K562 (cell line): Measurements from ENCODE around the gene PPIA. TPM values are rescaled to one million over a fixed set of nuclear protein-coding genes. Genes with fewer than 3 reads are reported as not detected.

Experiments used
- BCL6 ChIP-seq: fragments of 250-450 bp; sonication (Bioruptor Pico); IDR thresholded peaks from 2 replicates; pipeline ENCODE4 v1.4.0; 2020
- KDM5B ChIP-seq: fragments of 200-600 bp; sonication (generic); IDR thresholded peaks from 2 replicates; pipeline ENCODE4 v1.6.1; 2012; ENCODE audit warnings: low read depth, mild to moderate bottlenecking, moderate library complexity, low read length, control low read depth, inconsistent platforms; ENCODE audit not compliant: insufficient replicate concordance
- NFATC3 ChIP-seq: fragments of 450-650 bp; IDR thresholded peaks from 2 replicates; pipeline ENCODE4 v1.6.1; 2017; ENCODE audit warnings: mild to moderate bottlenecking
- NR2C2 ChIP-seq, 2 experiments: fragments of 200-800 bp in 1 of 2; sonication (Bioruptor generic) in 1 of 2; sonication (generic) in 1 of 2; formaldehyde crosslinking in 1 of 2; IDR thresholded peaks; 2 replicates each; pipeline versions ENCODE4 v1.6.1 to v1.8.0; 2016 to 2022; ENCODE audit warnings: mild to moderate bottlenecking in 1 of 2, missing compliant biosample characterization in 1 of 2, missing genetic modification characterization in 1 of 2, missing genetic modification reagents in 1 of 2
- SUPT5H ChIP-seq: fragments of 450-650 bp; IDR thresholded peaks from 2 replicates; pipeline ENCODE4 v1.6.1; 2016
- TBP ChIP-seq: optimal IDR thresholded peaks from 2 replicates; pipeline ENCODE3; 2011; ENCODE audit warnings: low read depth, low read length, improper control_type of control experiment
- TCF7L2 ChIP-seq: fragments of 150-350 bp; IDR thresholded peaks from 2 replicates; pipeline ENCODE4 v1.6.1; 2016; ENCODE audit warnings: low read depth, mild to moderate bottlenecking, low read length, moderate library complexity
- ZC3H11A ChIP-seq: IDR thresholded peaks from 2 replicates; pipeline ENCODE4 v1.6.1; 2012; ENCODE audit warnings: low read depth, low read length, improper control_type of control experiment
- ZNF584 ChIP-seq: fragments of 200-800 bp; sonication (Bioruptor generic); IDR thresholded peaks from 2 replicates; pipeline ENCODE4 v1.6.1; 2016; ENCODE audit warnings: low read depth, mild to moderate bottlenecking, missing genetic modification characterization, missing compliant biosample characterization
- polyA plus RNA-seq, 8 experiments: library from polyadenylated mRNA; depleted of rRNA in 4 of 8; stranded (reverse) in 5 of 8; unstranded in 3 of 8; fragments of >200 nt; fragmentation: Nextera tagmentation in 2 of 8; fragmentation: Illumina TruSeq in 1 of 8; extraction: Ambion mirVana in 2 of 8; extraction: Trizol in 1 of 8; gene quantifications; 2 replicates each; pipeline versions ENCODE4 v1.2.1 to v1.2.3, GENCODE V29; 2011 to 2014; ENCODE audit warnings: inconsistent platforms in 1 of 8, missing spikeins in 1 of 8
- total RNA-seq, 7 experiments: library from RNA; depleted of rRNA in 6 of 7; stranded (reverse); fragments of >200 nt in 6 of 7; fragmentation: Illumina TruSeq in 2 of 7; extraction: Trizol in 2 of 7; gene quantifications; 2 replicates each; pipeline versions ENCODE4 v1.2.1 to v1.2.3, GENCODE V29; 2011 to 2021; ENCODE audit warnings: low replicate concordance in 1 of 7
- TF ChIP-seq, protein P1 (sequence below), 2 experiments: fragments of 450-650 bp; IDR thresholded peaks; 2 replicates each; pipeline ENCODE4 v1.6.1; 2018; ENCODE audit warnings: mild to moderate bottlenecking in 2 of 2, low read depth in 1 of 2; ENCODE audit not compliant: partially characterized antibody in 2 of 2
- TF ChIP-seq, protein P2 (sequence below): fragments of 150-350 bp; conservative IDR thresholded peaks from 2 replicates; pipeline ENCODE4 v1.6.1; 2014; ENCODE audit warnings: low read length
- TF ChIP-seq, protein P3 (sequence below): fragments of 450-650 bp; IDR thresholded peaks from one replicate; pipeline ENCODE4 v1.6.1; 2018; ENCODE audit warnings: mild to moderate bottlenecking, moderate library complexity; ENCODE audit not compliant: partially characterized antibody
- TF ChIP-seq, protein P4 (sequence below): fragments of 450-650 bp; formaldehyde crosslinking; IDR thresholded peaks from 2 replicates; pipeline ENCODE4 v1.4.0; 2022; ENCODE audit warnings: mild to moderate bottlenecking, moderate library complexity
- TF ChIP-seq, protein P5 (sequence below): fragments of 200-800 bp; sonication (Bioruptor generic); IDR thresholded peaks from 2 replicates; pipeline ENCODE4 v1.6.1; 2017; ENCODE audit warnings: missing genetic modification characterization, missing compliant biosample characterization

The PPIA gene
- total and polyA plus RNA-seq, 9 of the 15 experiments (the other 6 are each of a cell fraction or from before 2014, with no cell fraction given): 2,583 to 7,504 (median 3,973) TPM

DNA sequence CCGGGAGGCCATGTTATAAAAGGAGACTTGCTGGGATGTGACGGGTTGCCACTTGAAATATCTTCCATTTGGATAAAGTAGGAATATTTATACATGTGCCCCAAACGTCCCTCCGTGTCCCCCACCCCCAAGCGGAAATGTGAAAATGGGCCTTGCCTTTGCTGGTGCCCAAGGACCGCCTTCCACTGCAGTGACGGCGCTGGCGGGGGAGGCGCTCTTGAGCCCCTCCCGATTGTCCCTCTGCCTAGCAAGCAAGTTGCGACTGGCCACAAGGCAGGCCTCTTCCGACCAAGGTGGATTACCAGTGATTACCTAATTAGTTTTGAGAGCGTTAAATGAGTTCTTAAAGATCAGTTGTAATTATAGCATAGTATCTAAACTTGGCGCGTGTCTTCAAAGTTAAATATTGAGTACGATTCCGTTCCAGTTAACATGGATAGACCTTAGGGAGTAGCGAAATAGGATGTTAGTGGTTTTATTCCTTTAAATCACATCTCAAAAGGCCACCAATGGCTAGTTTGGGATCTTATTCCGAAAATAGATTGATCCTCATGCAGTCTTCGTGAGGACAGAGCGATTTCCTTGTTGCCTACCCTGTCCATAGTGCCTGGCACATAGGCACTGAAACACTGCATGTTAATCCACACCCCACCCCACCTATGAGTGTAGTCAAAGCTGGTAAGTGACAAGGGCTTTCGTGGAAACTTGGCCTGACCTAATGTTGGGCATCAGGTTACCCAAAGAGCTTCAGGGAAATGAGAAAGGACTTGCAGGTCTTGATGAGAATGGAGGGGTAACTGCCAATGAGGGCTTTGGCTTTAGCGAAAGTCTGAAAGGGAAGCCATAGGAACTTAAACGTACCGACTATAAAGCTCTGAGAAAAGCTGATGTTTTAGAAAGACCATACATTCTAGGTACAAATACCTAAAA, 1.1 kb downstream of the PPIA start (continued):
- TF ChIP-seq, protein P1, sequence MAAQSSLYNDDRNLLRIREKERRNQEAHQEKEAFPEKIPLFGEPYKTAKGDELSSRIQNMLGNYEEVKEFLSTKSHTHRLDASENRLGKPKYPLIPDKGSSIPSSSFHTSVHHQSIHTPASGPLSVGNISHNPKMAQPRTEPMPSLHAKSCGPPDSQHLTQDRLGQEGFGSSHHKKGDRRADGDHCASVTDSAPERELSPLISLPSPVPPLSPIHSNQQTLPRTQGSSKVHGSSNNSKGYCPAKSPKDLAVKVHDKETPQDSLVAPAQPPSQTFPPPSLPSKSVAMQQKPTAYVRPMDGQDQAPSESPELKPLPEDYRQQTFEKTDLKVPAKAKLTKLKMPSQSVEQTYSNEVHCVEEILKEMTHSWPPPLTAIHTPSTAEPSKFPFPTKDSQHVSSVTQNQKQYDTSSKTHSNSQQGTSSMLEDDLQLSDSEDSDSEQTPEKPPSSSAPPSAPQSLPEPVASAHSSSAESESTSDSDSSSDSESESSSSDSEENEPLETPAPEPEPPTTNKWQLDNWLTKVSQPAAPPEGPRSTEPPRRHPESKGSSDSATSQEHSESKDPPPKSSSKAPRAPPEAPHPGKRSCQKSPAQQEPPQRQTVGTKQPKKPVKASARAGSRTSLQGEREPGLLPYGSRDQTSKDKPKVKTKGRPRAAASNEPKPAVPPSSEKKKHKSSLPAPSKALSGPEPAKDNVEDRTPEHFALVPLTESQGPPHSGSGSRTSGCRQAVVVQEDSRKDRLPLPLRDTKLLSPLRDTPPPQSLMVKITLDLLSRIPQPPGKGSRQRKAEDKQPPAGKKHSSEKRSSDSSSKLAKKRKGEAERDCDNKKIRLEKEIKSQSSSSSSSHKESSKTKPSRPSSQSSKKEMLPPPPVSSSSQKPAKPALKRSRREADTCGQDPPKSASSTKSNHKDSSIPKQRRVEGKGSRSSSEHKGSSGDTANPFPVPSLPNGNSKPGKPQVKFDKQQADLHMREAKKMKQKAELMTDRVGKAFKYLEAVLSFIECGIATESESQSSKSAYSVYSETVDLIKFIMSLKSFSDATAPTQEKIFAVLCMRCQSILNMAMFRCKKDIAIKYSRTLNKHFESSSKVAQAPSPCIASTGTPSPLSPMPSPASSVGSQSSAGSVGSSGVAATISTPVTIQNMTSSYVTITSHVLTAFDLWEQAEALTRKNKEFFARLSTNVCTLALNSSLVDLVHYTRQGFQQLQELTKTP (IDR thresholded peaks at IDR 0.05; ENCODE audit: low read depth in 1 of 2, partially characterized antibody in 2 of 2): peak in 1 of 2 experiments; percentile 56
- TF ChIP-seq, protein P2, sequence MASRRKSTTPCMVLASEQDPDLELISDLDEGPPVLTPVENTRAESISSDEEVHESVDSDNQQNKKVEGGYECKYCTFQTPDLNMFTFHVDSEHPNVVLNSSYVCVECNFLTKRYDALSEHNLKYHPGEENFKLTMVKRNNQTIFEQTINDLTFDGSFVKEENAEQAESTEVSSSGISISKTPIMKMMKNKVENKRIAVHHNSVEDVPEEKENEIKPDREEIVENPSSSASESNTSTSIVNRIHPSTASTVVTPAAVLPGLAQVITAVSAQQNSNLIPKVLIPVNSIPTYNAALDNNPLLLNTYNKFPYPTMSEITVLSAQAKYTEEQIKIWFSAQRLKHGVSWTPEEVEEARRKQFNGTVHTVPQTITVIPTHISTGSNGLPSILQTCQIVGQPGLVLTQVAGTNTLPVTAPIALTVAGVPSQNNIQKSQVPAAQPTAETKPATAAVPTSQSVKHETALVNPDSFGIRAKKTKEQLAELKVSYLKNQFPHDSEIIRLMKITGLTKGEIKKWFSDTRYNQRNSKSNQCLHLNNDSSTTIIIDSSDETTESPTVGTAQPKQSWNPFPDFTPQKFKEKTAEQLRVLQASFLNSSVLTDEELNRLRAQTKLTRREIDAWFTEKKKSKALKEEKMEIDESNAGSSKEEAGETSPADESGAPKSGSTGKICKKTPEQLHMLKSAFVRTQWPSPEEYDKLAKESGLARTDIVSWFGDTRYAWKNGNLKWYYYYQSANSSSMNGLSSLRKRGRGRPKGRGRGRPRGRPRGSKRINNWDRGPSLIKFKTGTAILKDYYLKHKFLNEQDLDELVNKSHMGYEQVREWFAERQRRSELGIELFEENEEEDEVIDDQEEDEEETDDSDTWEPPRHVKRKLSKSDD: 0 out of 2 replicates have a peak, but pooled peaks have one; percentile 9
- TF ChIP-seq TBP (peak; percentile 60), TCF7L2 (no peak), NFATC3 (no peak), ZC3H11A (no peak), KDM5B (peak; percentile 56), BCL6 (CRISPR knock-in tag) (no peak), NR2C2 (CRISPR knock-in tag; IDR thresholded peaks at IDR 0.05) (0 out of 2 replicates have a peak, but pooled peaks have one; percentile 27), NR2C2 (tag; IDR thresholded peaks at IDR 0.05) (no peak), SUPT5H (peak; percentile 13; the same call in 1 of the 2 replicates), ZNF584 (peak; percentile 68; the same call in 1 of the 2 replicates)
- TF ChIP-seq, protein P3, sequence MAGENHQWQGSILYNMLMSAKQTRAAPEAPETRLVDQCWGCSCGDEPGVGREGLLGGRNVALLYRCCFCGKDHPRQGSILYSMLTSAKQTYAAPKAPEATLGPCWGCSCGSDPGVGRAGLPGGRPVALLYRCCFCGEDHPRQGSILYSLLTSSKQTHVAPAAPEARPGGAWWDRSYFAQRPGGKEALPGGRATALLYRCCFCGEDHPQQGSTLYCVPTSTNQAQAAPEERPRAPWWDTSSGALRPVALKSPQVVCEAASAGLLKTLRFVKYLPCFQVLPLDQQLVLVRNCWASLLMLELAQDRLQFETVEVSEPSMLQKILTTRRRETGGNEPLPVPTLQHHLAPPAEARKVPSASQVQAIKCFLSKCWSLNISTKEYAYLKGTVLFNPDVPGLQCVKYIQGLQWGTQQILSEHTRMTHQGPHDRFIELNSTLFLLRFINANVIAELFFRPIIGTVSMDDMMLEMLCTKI: no peak
- TF ChIP-seq, protein P4, sequence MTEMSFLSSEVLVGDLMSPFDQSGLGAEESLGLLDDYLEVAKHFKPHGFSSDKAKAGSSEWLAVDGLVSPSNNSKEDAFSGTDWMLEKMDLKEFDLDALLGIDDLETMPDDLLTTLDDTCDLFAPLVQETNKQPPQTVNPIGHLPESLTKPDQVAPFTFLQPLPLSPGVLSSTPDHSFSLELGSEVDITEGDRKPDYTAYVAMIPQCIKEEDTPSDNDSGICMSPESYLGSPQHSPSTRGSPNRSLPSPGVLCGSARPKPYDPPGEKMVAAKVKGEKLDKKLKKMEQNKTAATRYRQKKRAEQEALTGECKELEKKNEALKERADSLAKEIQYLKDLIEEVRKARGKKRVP (CRISPR knock-in tag): 0 out of 2 replicates have a peak, but pooled peaks have one; percentile 2
- TF ChIP-seq, protein P5, sequence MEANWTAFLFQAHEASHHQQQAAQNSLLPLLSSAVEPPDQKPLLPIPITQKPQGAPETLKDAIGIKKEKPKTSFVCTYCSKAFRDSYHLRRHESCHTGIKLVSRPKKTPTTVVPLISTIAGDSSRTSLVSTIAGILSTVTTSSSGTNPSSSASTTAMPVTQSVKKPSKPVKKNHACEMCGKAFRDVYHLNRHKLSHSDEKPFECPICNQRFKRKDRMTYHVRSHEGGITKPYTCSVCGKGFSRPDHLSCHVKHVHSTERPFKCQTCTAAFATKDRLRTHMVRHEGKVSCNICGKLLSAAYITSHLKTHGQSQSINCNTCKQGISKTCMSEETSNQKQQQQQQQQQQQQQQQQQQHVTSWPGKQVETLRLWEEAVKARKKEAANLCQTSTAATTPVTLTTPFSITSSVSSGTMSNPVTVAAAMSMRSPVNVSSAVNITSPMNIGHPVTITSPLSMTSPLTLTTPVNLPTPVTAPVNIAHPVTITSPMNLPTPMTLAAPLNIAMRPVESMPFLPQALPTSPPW: peak; percentile 87
